ENCODE data around the gene RHEBL1.

DNA sequence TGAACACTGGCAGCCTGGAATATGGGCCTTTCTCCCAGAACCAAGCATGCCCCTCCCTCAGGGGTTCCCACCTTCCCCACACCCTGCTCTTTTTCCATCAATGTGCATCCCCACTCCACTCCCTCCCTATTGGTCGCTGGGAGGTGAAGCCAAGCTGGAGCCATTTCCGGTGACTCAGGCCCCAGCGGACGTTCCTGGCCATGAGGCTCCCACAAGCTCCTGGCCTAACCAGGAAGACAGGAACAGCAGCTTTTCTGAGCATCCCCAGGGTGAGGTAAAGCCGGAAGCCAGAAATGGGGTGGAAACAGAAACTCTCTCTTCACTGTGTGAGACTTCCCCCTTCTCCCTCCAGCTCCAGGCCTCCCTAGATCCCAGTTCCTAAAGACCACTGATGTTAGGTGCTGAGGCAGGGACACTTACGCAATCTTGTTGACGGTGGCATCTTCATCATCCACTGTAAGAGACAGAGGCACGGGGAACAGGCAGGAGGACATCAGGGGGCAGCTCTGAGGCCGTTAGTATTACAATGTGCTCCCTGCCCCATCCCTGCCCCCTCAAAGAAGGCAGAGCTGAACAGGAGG lies 35.8 kb upstream of the RHEBL1 start:
- TF ChIP-seq POLR2A (IDR thresholded peaks at IDR 0.05) (no peak), EP300 (IDR thresholded peaks at IDR 0.05) (no peak)
- TF ChIP-seq, protein P1, sequence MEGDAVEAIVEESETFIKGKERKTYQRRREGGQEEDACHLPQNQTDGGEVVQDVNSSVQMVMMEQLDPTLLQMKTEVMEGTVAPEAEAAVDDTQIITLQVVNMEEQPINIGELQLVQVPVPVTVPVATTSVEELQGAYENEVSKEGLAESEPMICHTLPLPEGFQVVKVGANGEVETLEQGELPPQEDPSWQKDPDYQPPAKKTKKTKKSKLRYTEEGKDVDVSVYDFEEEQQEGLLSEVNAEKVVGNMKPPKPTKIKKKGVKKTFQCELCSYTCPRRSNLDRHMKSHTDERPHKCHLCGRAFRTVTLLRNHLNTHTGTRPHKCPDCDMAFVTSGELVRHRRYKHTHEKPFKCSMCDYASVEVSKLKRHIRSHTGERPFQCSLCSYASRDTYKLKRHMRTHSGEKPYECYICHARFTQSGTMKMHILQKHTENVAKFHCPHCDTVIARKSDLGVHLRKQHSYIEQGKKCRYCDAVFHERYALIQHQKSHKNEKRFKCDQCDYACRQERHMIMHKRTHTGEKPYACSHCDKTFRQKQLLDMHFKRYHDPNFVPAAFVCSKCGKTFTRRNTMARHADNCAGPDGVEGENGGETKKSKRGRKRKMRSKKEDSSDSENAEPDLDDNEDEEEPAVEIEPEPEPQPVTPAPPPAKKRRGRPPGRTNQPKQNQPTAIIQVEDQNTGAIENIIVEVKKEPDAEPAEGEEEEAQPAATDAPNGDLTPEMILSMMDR (IDR thresholded peaks at IDR 0.05): no peak

Measured in ovary (tissue), 3 donors.